Adrenal gland (tissue), 5 donors: ENCODE results near the gene CASP10.

Experiments used
- CTCF ChIP-seq, 6 experiments: fragments of 450-650 bp in 4 of 6; fragments of 200-600 bp in 2 of 6; sonication (generic) in 1 of 6; IDR thresholded peaks; 1 replicate in 5 of 6; 2 replicates in 1 of 6; pipeline versions ENCODE4 v1.5.1 to v1.8.0; 2016 to 2021; ENCODE audit warnings: antibody characterized with exemption in 6 of 6, mild to moderate bottlenecking in 2 of 6, moderate library complexity in 1 of 6
- POLR2A ChIP-seq, 2 donors: fragments of 450-650 bp; IDR thresholded peaks; one replicate each; pipeline ENCODE4 v1.6.1; 2017; ENCODE audit warnings: antibody characterized with exemption in 2 of 2, mild to moderate bottlenecking in 2 of 2, moderate library complexity in 1 of 2
- donor health status: DM: no; HTN: no; CAD: no.

GRCh38 chr2:201269764-201270163 is 86.8 kb downstream of the CASP10 start:
- no peak for TF ChIP-seq POLR2A (IDR thresholded peaks at IDR 0.05)
- no peak for TF ChIP-seq CTCF (IDR thresholded peaks at IDR 0.05)
